IMR-90 (cell line): ENCODE results near the gene ZNF423. TPM values are rescaled to one million over a fixed set of nuclear protein-coding genes. Genes with fewer than 3 reads are reported as not detected.

ENCODE experiments used
- ATAC-seq: fragments of 200-7000 bp; cut with Tn5 transposase; 2 replicates; pipeline ENCODE4 v1.9.1; 2020; ENCODE audit warnings: low read depth, mild to moderate bottlenecking, moderate library complexity
- BruUV-seq: library from RNA; stranded (reverse); fragments of 400-500 nt; replicated peaks from 2 replicates; lab custom pipeline; 2021; lab: Mats Ljungman, UMichigan
- CTCF ChIA-PET: fragments of 300-600 bp; formaldehyde crosslinking; extraction: SDS; loops from one replicate; lab custom pipeline; 2021; ENCODE audit warnings: antibody characterized with exemption; lab: Yijun Ruan, JAX
- POLR2A ChIA-PET: fragments of 300-600 bp; sonication (Branson Sonifier 250); formaldehyde crosslinking; loops from one replicate; lab custom pipeline; 2022; ENCODE audit warnings: antibody characterized with exemption; ENCODE audit not compliant: unreplicated experiment; lab: Charles Lee
- DNase-seq: peaks from one replicate; pipeline ENCODE4 v3.0.0; 2013
- H2AFZ ChIP-seq: replicated peaks from 2 replicates; pipeline ENCODE3; 2013; ENCODE audit warnings: low read length, mild to moderate bottlenecking; ENCODE audit not compliant: poor library complexity
- H2AK5ac ChIP-seq: 2 replicates; pipeline ENCODE4 v1.6.1; 2013; ENCODE audit warnings: low read depth, low read length, inconsistent platforms
- H2AK9ac ChIP-seq: replicated peaks from 2 replicates; pipeline ENCODE3; 2013; ENCODE audit warnings: mild to moderate bottlenecking, low read depth, low read length, moderate library complexity; ENCODE audit not compliant: poor library complexity
- H2BK120ac ChIP-seq: 2 replicates; pipeline ENCODE4 v1.6.1; 2013; ENCODE audit warnings: low read depth, low read length, inconsistent platforms
- H2BK15ac ChIP-seq: 3 replicates; pipeline ENCODE4 v1.6.1; 2013; ENCODE audit warnings: low read depth, low read length, inconsistent platforms
- H2BK20ac ChIP-seq: 2 replicates; pipeline ENCODE4 v1.6.1; 2013; ENCODE audit warnings: low read depth, mild to moderate bottlenecking, inconsistent platforms, low read length, moderate library complexity
- H2BK5ac ChIP-seq: 2 replicates; pipeline ENCODE4 v1.6.1; 2013; ENCODE audit warnings: mild to moderate bottlenecking, low read depth, low read length, inconsistent platforms; ENCODE audit not compliant: poor library complexity, severe bottlenecking
- H3K14ac ChIP-seq: replicated peaks from 2 replicates; pipeline ENCODE4 v1.6.1; 2013; ENCODE audit warnings: low read depth, low read length, inconsistent platforms
- H3K18ac ChIP-seq: 2 replicates; pipeline ENCODE4 v1.6.1; 2013; ENCODE audit warnings: low read depth, low read length, control low read depth
- H3K23ac ChIP-seq: 2 replicates; pipeline ENCODE4 v1.6.1; 2013; ENCODE audit warnings: low read depth, low read length, inconsistent platforms
- H3K27ac ChIP-seq: 2 replicates; pipeline ENCODE4 v1.5.1; 2013; ENCODE audit warnings: mild to moderate bottlenecking, control low read depth, low read length; ENCODE audit not compliant: insufficient read depth
- H3K27me3 ChIP-seq: 2 replicates; pipeline ENCODE4 v1.6.1; 2013; ENCODE audit warnings: low read length; ENCODE audit not compliant: control insufficient read depth, insufficient read depth
- H3K36me3 ChIP-seq: 2 replicates; pipeline ENCODE4 v1.6.1; 2013; ENCODE audit warnings: low read length, mixed read lengths; ENCODE audit not compliant: control insufficient read depth, insufficient read depth
- H3K4ac ChIP-seq: 2 replicates; pipeline ENCODE4 v1.6.1; 2013; ENCODE audit warnings: low read depth, low read length, inconsistent platforms
- H3K4me1 ChIP-seq: 2 replicates; pipeline ENCODE4 v1.6.1; 2013; ENCODE audit warnings: low read length, mixed read lengths; ENCODE audit not compliant: control insufficient read depth, insufficient read depth
- H3K4me2 ChIP-seq: 2 replicates; pipeline ENCODE4 v1.6.1; 2013; ENCODE audit warnings: low read depth, mild to moderate bottlenecking, control low read depth, low read length, moderate library complexity
- H3K4me3 ChIP-seq: 2 replicates; pipeline ENCODE4 v1.5.1; 2013; ENCODE audit warnings: low read depth, mild to moderate bottlenecking, control low read depth, low read length, moderate library complexity; ENCODE audit not compliant: insufficient read depth
- H3K56ac ChIP-seq: 2 replicates; pipeline ENCODE4 v1.6.1; 2013; ENCODE audit warnings: low read length, inconsistent platforms; ENCODE audit not compliant: insufficient read depth; ENCODE audit errors: extremely low read depth
- H3K79me1 ChIP-seq, 2 experiments: 2 replicates each; pipeline ENCODE4 v1.6.1; 2013; ENCODE audit warnings: low read length in 2 of 2, inconsistent platforms in 1 of 2, low read depth in 1 of 2
- H3K9ac ChIP-seq: 2 replicates; pipeline ENCODE4 v1.6.1; 2013; ENCODE audit warnings: low read depth, low read length, control low read depth
- H3K9me1 ChIP-seq: 2 replicates; pipeline ENCODE4 v1.6.1; 2013; ENCODE audit warnings: low read length, inconsistent platforms; ENCODE audit not compliant: insufficient read depth
- H3K9me3 ChIP-seq: 2 replicates; pipeline ENCODE4 v1.6.1; 2013; ENCODE audit warnings: low read length; ENCODE audit not compliant: control insufficient read depth, insufficient read depth
- H4K20me1 ChIP-seq: 2 replicates; pipeline ENCODE4 v1.6.1; 2013; ENCODE audit warnings: low read length, inconsistent platforms; ENCODE audit not compliant: insufficient read depth
- H4K5ac ChIP-seq: 2 replicates; pipeline ENCODE4 v1.6.1; 2013; ENCODE audit warnings: mild to moderate bottlenecking, low read depth, low read length, control low read depth
- H4K8ac ChIP-seq, 2 experiments: 2 replicates each; pipeline ENCODE4 v1.6.1; 2013; ENCODE audit warnings: low read depth in 2 of 2, low read length in 2 of 2, control low read depth in 1 of 2, inconsistent platforms in 1 of 2
- H4K91ac ChIP-seq: 2 replicates; pipeline ENCODE4 v1.6.1; 2013; ENCODE audit warnings: low read depth, low read length, inconsistent platforms; ENCODE audit not compliant: insufficient read depth
- BHLHE40 ChIP-seq: fragments of 150-350 bp; IDR thresholded peaks from 2 replicates; pipeline ENCODE4 v1.6.1; 2016; ENCODE audit warnings: mild to moderate bottlenecking, low read depth, low read length
- CEBPB ChIP-seq: IDR thresholded peaks from 2 replicates; pipeline ENCODE4 v1.6.1; 2012; ENCODE audit warnings: low read depth, low read length, improper control_type of control experiment
- CHD1 ChIP-seq: IDR thresholded peaks from 2 replicates; pipeline ENCODE4 v1.6.1; 2012; ENCODE audit warnings: low read depth, low read length, improper control_type of control experiment
- CTCF ChIP-seq: conservative IDR thresholded peaks from 2 replicates; pipeline ENCODE4 v1.5.1; 2012; ENCODE audit warnings: mild to moderate bottlenecking, low read depth, low read length, improper control_type of control experiment
- ELK1 ChIP-seq: fragments of 150-350 bp; IDR thresholded peaks from 2 replicates; pipeline ENCODE4 v1.6.1; 2016; ENCODE audit warnings: low read depth, mild to moderate bottlenecking, low read length, moderate library complexity, borderline replicate concordance
- FOS ChIP-seq: fragments of 150-350 bp; IDR thresholded peaks from 2 replicates; pipeline ENCODE4 v1.6.1; 2016; ENCODE audit warnings: low read depth, low read length
- MAFK ChIP-seq: IDR thresholded peaks from 2 replicates; pipeline ENCODE4 v1.6.1; 2012; ENCODE audit warnings: low read depth, low read length, improper control_type of control experiment
- MAZ ChIP-seq: IDR thresholded peaks from 2 replicates; pipeline ENCODE4 v1.6.1; 2012; ENCODE audit warnings: low read depth, mild to moderate bottlenecking, low read length, improper control_type of control experiment, moderate library complexity, borderline replicate concordance
- MXI1 ChIP-seq: IDR thresholded peaks from 2 replicates; pipeline ENCODE4 v1.6.1; 2012; ENCODE audit warnings: low read depth, mild to moderate bottlenecking, low read length, moderate library complexity, borderline replicate concordance
- NFE2L2 ChIP-seq: fragments of 150-350 bp; IDR thresholded peaks from 2 replicates; pipeline ENCODE4 v1.6.1; 2016; ENCODE audit warnings: low read depth, mild to moderate bottlenecking, low read length
- POLR2A ChIP-seq: IDR thresholded peaks from 2 replicates; pipeline ENCODE4 v1.6.1; 2012; ENCODE audit warnings: mild to moderate bottlenecking, low read depth, low read length
- RAD21 ChIP-seq: IDR thresholded peaks from 2 replicates; pipeline ENCODE4 v1.6.1; 2012; ENCODE audit warnings: low read length, improper control_type of control experiment
- RCOR1 ChIP-seq: IDR thresholded peaks from 2 replicates; pipeline ENCODE4 v1.6.1; 2012; ENCODE audit warnings: mild to moderate bottlenecking, low read length, improper control_type of control experiment; ENCODE audit not compliant: insufficient replicate concordance
- RFX5 ChIP-seq: IDR thresholded peaks from 2 replicates; pipeline ENCODE4 v1.8.0; 2012; ENCODE audit warnings: low read depth, mild to moderate bottlenecking, low read length, moderate library complexity
- SMC3 ChIP-seq: fragments of 150-350 bp; IDR thresholded peaks from 2 replicates; pipeline ENCODE4 v1.6.1; 2016; ENCODE audit warnings: low read depth, mild to moderate bottlenecking, antibody characterized with exemption, low read length, moderate library complexity
- USF2 ChIP-seq: fragments of 150-350 bp; IDR thresholded peaks from 2 replicates; pipeline ENCODE4 v1.6.1; 2017; ENCODE audit warnings: mild to moderate bottlenecking, antibody characterized with exemption, low read length, low read depth
- WGBS, 2 experiments: methylation state at CpG; one replicate each; pipeline versions ENCODE4 v1.1.5 to v1.1.7; 2013; ENCODE audit warnings: missing lambda C conversion rate in 2 of 2; ENCODE audit not compliant: insufficient read length in 1 of 2; ENCODE audit errors: extremely low coverage in 2 of 2; 5-methylcytosine and 5-hydroxymethylcytosine counted together
- dilution Hi-C: fragments of 300-500 bp; cut with HindIII; formaldehyde crosslinking; loops from one replicate; pipeline ENCODE4 v1.14.3; 2018; ENCODE audit warnings: low sequenced_read_pairs; ENCODE audit not compliant: unreplicated experiment
- in situ Hi-C: fragments of 300-500 bp; cut with MboI; formaldehyde crosslinking; loops from 3 replicates; pipeline ENCODE4 v1.14.3; 2019; ENCODE audit warnings: low sequenced_read_pairs, inconsistent platforms, mixed read lengths
- intact Hi-C: fragments of 100-400 bp; cut with micrococcal nuclease; formaldehyde crosslinking; loops from 2 replicates; pipeline ENCODE4 v1.10.0; 2022
- polyA plus RNA-seq, 3 experiments: library from polyadenylated mRNA; depleted of rRNA; stranded (reverse); fragments of >200 nt; gene quantifications; 2 replicates each; pipeline ENCODE4 v1.2.3, GENCODE V29; 2012; ENCODE audit warnings: low replicate concordance in 1 of 3
- total RNA-seq: library from RNA; depleted of rRNA; stranded (reverse); fragments of >200 nt; gene quantifications from 2 replicates; pipeline ENCODE4 v1.2.3, GENCODE V29; 2012

Gene ZNF423
- total and polyA plus RNA-seq, 2 of the 4 experiments (the other 2 are of a cell fraction), result under 0.01 to 0.10 TPM

DNA sequence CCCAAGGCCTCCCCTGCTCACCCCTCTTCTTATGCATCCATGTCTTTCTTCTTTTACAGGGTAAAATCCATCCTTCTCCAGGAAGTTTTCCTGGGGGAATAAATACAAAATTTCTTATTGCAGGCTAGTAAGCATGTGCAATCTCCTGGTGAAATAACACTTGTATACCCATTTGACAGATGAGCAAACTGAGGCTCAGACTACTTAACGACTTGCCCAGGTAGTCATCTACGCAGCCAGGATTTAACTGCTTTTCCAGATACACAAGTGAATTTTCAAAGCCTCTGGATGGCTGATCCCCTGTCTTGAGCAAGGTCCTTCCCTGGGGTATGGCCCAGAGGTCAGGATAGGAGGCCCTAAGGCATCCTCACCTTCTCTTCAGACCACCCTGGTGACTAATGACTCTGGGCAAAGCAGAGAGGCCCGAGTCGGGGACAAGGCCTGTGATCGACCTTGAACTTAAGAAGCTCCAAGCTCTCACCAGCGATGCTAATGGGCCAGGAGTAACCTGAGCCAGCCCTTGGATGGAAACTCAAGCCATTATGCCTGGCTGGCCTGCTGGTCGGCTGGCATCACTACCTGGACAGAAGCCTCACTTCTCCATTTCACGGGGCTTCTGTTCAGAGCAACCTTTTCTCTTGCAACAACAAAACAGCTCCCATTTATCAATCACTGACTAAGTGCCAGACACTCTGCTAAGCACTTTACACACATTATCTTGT lies 33.1 kb downstream of the ZNF423 start:
- H3K27ac ChIP-seq, result no peak overlapping the region
- H3K4ac ChIP-seq, result no peak overlapping the region
- dilution Hi-C loops (no loop called here), in situ Hi-C loops (no loop called here), intact Hi-C loops (no loop called here)
- H2BK15ac ChIP-seq, result no peak overlapping the region
- no TSS peak for BruUV-seq
- no peak overlapping the region for H3K9ac ChIP-seq
- H3K27me3 ChIP-seq, result peaks cover 6% of the 10 kb centered on the region; the same call in 1 of the 2 replicates
- H3K79me1 ChIP-seq, result no peaks in the 10 kb centered on the region
- no peak overlapping the region for H3K14ac ChIP-seq
- no peak overlapping the region for H4K91ac ChIP-seq
- H2BK5ac ChIP-seq, result no peak overlapping the region
- no peak overlapping the region for H3K4me3 ChIP-seq
- H3K56ac ChIP-seq, result no peak overlapping the region
- H2BK120ac ChIP-seq, result no peak overlapping the region
- no peak overlapping the region for H3K18ac ChIP-seq
- POLR2A ChIA-PET, result no interaction called here
- H2BK20ac ChIP-seq, result no peak overlapping the region
- H3K4me2 ChIP-seq, result no peak overlapping the region
- H2AK5ac ChIP-seq, result no peak overlapping the region
- no peak overlapping the region for H4K5ac ChIP-seq
- CTCF ChIA-PET, result no interaction called here
- DNase-seq (no peak), ATAC-seq (no peak)
- no peak overlapping the region for H2AK9ac ChIP-seq
- no peaks in the 10 kb centered on the region for H3K9me1 ChIP-seq
- H3K36me3 ChIP-seq, result no peaks in the 10 kb centered on the region
- H3K4me1 ChIP-seq, result no peaks in the 10 kb centered on the region
- no peak overlapping the region for H4K8ac ChIP-seq
- no peak overlapping the region for H3K23ac ChIP-seq
- no peak overlapping the region for H2AFZ ChIP-seq
- no peaks in the 10 kb centered on the region for H4K20me1 ChIP-seq
- 76% methylated on average over 2 of the region's 8 CpGs; no CpG with 5 or more reads in 1 of the 2 experiments for WGBS, 2 experiments
- TF ChIP-seq POLR2A (no peak), USF2 (no peak), SMC3 (no peak), RAD21 (no peak), CEBPB (no peak), RCOR1 (no peak), MAZ (no peak), MAFK (no peak), MXI1 (no peak), RFX5 (no peak), FOS (no peak), CTCF (no peak), BHLHE40 (no peak), CHD1 (no peak), ELK1 (no peak), NFE2L2 (no peak)
- H3K9me3 ChIP-seq, result no peaks in the 10 kb centered on the region
